T-helper 1 cell treated with Interleukin-12 subunit alpha and Interleukin-12 subunit beta and Interleukin-4 antibody, amounts not matched to agents 30 ng/mL and 1 ng/mL, for 36 hours (primary cell): ENCODE data around the gene CUL1. TPM values are rescaled to one million over a fixed set of nuclear protein-coding genes. Genes with fewer than 3 reads are reported as not detected.

Experiments
- intact Hi-C: fragments of 100-400 bp; cut with micrococcal nuclease; formaldehyde crosslinking; loops from one replicate; pipeline ENCODE4 v1.15.1; 2024
- total RNA-seq: library from RNA; stranded (reverse); gene quantifications from 2 replicates; pipeline ENCODE4 v1.2.3, GENCODE V29; 2022

Gene CUL1
- total RNA-seq, 1 donor from 2014 or later, result 56.3 TPM

- intact Hi-C loops, result no loop called here
These were observed 16.3 kb downstream of the CUL1 start for GRCh38 chr7:148715027-148715426.

GRCh38 chr7:148717266-148717793 is 18.6 kb downstream of the CUL1 start:
- intact Hi-C loops, result no loop called here

- intact Hi-C loops, result no loop called here
These were observed 19.7 kb downstream of the CUL1 start for GRCh38 chr7:148718431-148718830.

- intact Hi-C loops, result no loop called here
These were observed 21.1 kb downstream of the CUL1 start for GRCh38 chr7:148719753-148720152.

GRCh38 chr7:148720472-148720871 is 21.8 kb downstream of the CUL1 start:
- intact Hi-C loops, result no loop called here

- intact Hi-C loops, result no loop called here
These were observed 22.7 kb downstream of the CUL1 start for GRCh38 chr7:148721390-148721789.

- intact Hi-C loops, result no loop called here
These were observed 23.9 kb downstream of the CUL1 start for GRCh38 chr7:148722340-148723165.

- intact Hi-C loops, result no loop called here
These were observed 24.5 kb downstream of the CUL1 start for GRCh38 chr7:148723166-148723559.

- intact Hi-C loops, result no loop called here
These were observed 25.1 kb downstream of the CUL1 start for GRCh38 chr7:148723846-148724245.

GRCh38 chr7:148726385-148726784 is 27.7 kb downstream of the CUL1 start:
- intact Hi-C loops, result no loop called here

GRCh38 chr7:148727501-148728278 is 29.0 kb downstream of the CUL1 start:
- intact Hi-C loops, result loop anchor here (1.0 kb wide), 2 partner anchors 27 to 152 kb away; no protein-coding TSS in a partner anchor

GRCh38 chr7:148729984-148730733 is 31.5 kb downstream of the CUL1 start:
- intact Hi-C loops, result no loop called here

- intact Hi-C loops, result no loop called here
These were observed 34.2 kb downstream of the CUL1 start for GRCh38 chr7:148732862-148733261.

GRCh38 chr7:148733496-148733895 is 34.8 kb downstream of the CUL1 start:
- intact Hi-C loops, result no loop called here

- intact Hi-C loops, result no loop called here
These were observed 36.4 kb downstream of the CUL1 start for GRCh38 chr7:148735141-148735540.

- intact Hi-C loops, result no loop called here
These were observed 37.3 kb downstream of the CUL1 start for GRCh38 chr7:148735967-148736366.

- intact Hi-C loops, result no loop called here
These were observed 40.2 kb downstream of the CUL1 start for GRCh38 chr7:148738737-148739535.

GRCh38 chr7:148746135-148746534 is 47.4 kb downstream of the CUL1 start:
- intact Hi-C loops, result no loop called here

GRCh38 chr7:148747274-148747673 is 48.6 kb downstream of the CUL1 start:
- intact Hi-C loops, result no loop called here

- intact Hi-C loops, result no loop called here
These were observed 52.0 kb downstream of the CUL1 start for GRCh38 chr7:148750442-148751355.
